Activated CD8-positive, alpha-beta memory T cell treated with anti-CD3 and anti-CD28 coated beads, Interleukin-2, amount 50 U/mL, for 24 hours (primary cell): ENCODE measurements around the gene MYO5B.
"Not testable (repeated sequence)": the region's sequence is repeated elsewhere in the genome, so short reads cannot be mapped to it uniquely, and the experiment has no call there.

Source experiments
- DNase-seq: peaks from one replicate; pipeline ENCODE4 v3.0.0-alpha.2; 2020; ENCODE audit errors: extremely low read depth

MYO5B gene

DNA sequence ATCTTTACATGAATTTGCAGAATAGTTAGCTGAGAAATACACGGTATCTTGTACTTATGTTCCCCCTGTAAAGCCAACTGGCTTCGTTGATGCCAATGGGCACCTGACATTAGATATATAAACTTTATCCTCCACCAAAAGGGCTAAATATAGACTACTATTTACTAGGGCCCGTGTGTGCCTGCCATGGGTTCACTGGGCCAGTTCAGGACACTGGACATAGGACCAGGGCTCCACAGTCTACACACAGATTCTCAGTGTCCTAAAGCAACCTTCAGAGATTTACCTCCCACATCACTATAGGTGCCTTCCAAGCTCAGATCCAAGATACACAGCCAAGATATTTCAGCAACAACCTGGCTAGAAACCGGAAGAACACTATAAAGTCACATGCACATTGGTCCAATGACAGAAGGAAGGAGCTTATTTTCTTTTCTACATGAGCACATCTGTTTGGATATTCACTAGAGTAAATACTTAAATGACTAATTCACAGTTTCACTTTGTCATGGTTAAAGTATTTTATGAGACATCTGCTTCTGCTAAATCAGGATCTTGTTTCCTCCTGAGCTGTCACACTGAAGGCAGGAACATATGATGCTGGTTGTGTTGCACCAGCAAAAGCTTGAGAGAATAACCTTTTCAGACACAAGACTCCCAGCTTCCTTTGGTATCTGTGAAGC lies 95.1 kb downstream of the MYO5B start:
- no peak for DNase-seq

- DNase-seq: no peak
These were observed 97.2 kb downstream of the MYO5B start for GRCh38 chr18:50097702-50098101.

- no peak for DNase-seq
These were observed 98.0 kb downstream of the MYO5B start for GRCh38 chr18:50096766-50097435.

- not testable (repeated sequence) for DNase-seq
These were observed 100.2 kb downstream of the MYO5B start for GRCh38 chr18:50094786-50095185.

GRCh38 chr18:50094221-50094773 lies 100.7 kb downstream of the MYO5B start:
- DNase-seq: no peak

GRCh38 chr18:50093366-50094064 lies 101.4 kb downstream of the MYO5B start:
- no peak for DNase-seq

- DNase-seq: no peak
These were observed 102.6 kb downstream of the MYO5B start for GRCh38 chr18:50092245-50092805.

DNA sequence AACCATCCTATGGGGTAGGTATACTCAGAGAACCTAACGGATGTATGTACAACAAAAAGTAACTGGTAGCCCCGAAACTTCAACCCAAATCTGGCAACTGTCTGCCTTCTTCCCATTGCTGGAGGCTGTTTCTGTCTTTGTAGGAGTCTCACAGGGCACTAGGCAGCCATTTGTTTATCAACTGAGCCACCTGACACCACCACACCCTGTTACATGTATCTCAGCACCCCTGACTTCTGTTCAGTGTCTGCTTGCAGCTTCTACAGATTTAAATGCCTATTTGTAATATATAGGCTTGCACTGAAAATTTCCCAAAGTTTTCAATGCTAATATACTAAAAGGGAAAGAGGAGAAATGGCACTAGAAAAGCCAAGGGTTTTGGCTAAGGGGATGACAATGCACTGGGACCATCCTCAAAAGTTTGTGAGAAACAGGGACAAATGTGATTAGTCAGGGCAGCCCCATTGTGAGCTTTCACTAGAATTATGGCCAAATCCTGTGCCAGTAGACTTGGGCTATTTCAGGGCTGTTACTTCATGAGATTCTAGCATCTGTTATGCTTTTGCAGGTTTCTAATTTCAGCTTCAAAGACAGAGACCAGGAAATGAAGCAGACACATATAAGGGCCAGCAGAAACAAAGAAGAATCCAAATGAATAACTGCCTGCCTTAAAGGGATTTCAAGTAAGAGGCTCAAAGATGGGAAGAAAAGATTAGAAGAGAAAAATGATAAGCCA lies 103.3 kb downstream of the MYO5B start:
- no peak for DNase-seq

- no peak for DNase-seq
These were observed 104.3 kb downstream of the MYO5B start for GRCh38 chr18:50090370-50091312.

DNA sequence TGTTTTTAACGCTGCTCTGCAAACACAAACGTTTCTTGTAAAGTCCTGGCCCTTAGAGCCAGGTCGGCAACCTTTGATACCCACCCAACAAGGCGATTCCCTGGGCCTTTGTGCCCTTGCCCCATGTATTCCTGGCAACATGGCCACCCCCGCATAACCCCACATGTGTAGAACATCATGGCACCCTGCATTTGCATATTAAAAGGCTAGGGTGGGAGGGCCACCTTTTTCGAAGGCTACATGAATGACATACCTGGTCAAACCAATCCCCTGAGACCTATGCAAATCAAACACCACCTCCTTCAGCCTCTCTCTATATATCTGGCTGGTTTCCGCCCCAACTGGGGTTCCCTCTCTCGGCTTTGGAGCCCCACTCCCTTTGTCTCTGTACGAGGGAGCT lies 105.2 kb downstream of the MYO5B start:
- DNase-seq: no peak

GRCh38 chr18:50083708-50084107 lies 111.2 kb downstream of the MYO5B start:
- no peak for DNase-seq

DNA sequence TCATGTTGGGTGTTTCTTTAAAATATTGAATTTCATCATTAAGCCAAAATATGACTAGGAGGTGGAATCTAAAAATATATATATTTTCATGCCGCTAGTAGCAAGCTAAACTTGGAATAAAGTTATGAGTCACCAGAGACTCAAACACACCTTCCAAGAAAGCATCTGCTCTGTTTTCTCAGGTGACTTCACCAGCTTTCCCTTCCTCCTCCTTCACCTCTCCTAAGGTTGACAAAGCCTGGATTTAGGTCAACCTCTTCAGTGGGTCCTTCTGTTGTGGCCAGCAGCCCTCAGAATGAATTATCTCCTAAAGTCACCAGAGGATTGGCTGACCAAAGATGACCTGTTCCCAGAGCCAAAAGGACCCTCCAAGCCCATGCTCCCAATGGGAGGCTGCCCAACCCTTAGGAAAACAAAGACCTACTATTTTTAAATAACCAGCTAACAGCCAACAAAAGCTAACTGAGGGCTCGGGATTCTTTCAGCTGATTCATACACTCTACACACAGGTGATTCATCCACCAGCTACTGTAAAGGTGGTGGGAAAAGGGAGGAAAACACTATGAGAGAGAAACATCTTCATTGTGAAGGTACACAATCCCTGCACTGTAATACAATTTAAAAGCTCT lies 113.9 kb downstream of the MYO5B start:
- no peak for DNase-seq

DNA sequence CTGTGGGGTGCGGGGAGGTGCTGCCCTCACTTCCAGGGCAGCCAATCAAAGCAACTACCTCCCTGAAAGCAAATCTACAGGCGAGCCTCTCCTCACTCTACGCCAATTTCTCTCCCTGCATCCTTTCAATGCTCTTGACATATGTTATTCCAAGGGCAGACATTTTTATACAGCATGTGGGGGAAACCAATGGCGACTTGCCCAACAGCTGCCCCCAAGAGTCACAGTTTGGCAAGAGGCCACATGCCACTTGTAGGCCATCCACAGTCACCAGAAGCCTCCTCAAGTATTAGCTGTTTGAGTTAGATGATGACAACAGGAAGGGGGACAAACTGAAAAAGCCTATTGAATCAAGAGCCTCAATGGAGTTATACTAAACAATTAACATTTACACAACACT lies 114.6 kb downstream of the MYO5B start:
- no peak for DNase-seq

GRCh38 chr18:50079571-50080295 lies 115.2 kb downstream of the MYO5B start:
- DNase-seq: no peak

- DNase-seq: no peak
These were observed 118.7 kb downstream of the MYO5B start for GRCh38 chr18:50076277-50076676.

GRCh38 chr18:50075772-50076171 lies 119.2 kb downstream of the MYO5B start:
- DNase-seq: no peak

DNA sequence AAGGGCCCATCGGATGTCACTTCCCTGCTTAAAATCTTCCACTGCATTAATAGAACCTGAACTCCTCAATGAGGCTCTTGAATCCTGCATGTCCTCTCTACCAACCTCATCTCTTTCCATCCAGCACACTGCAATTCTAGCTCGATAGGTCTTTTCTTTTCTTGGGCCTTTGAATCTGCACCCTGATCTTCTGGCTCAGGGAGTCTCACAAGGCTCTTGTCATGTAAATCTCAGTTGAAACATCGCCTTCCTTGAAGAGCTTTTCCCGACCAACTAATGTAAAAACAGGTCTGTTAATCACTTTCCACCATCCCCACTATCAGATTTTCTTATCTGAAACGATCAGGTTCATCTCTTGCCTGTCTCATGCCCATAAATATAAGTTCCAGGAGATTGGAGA lies 120.5 kb downstream of the MYO5B start:
- DNase-seq: no peak

DNA sequence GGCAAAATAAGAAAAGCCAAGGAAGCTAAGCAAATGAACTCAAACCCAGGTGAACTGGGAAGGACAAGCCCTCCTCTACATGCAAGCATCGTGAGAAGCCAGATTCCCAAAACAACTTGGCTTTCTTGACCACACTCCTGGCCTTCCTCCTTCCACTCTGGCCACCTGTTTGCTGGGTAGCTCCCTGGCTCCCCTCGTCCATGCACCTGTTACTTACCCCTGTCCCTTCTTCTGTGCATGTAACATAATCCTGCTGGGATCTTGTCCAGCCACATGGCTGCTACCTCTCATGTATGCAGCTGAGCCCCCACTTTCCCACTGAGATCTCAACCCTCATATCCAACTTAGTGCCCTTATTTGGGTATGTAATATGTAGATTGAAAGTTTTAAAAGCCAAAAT lies 121.6 kb downstream of the MYO5B start:
- DNase-seq: no peak

DNA sequence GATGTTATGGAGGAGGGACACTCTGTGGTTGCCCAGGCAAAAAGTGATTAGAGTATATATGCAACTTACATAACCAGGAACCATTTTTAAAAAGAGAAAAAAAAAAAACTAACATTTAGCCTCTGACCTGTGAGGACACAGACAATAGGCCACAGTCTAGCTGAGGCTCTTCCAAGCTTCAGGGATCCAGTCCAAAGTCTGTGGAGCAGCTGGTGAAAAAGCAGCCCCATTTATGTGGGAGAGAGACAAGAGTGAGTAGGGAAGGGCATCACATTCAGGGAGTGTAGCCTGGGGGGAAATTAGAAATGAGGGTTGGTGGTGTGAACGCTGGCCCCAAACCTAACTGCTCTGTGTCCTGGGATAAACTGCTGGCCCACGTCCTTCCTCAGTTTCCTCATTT lies 122.8 kb downstream of the MYO5B start:
- DNase-seq: no peak
